Measurements from ENCODE around the gene NR1D1. TPM values are rescaled to one million over a fixed set of nuclear protein-coding genes. Genes with fewer than 3 reads are reported as not detected.

The NR1D1 gene
- total and polyA plus RNA-seq, 2 of the 13 experiments (the other 11 are each of a cell fraction or from before 2014, with no cell fraction given), result 2.1 to 2.7 TPM

GRCh38 chr17:40106760-40107521, 6.6 kb upstream of the NR1D1 start (continued):
- TF ChIP-seq ZNF749 (CRISPR knock-in tag; IDR thresholded peaks at IDR 0.05; ENCODE audit: borderline replicate concordance) (no peak), ATAD3A (CRISPR knock-in tag; IDR thresholded peaks at IDR 0.05) (no peak), FOSL2 (CRISPR knock-in tag; IDR thresholded peaks at IDR 0.05) (no peak), NFE2L1 (CRISPR knock-in tag; IDR thresholded peaks at IDR 0.05; ENCODE audit: borderline replicate concordance) (no peak), ZFP36 (IDR thresholded peaks at IDR 0.05; ENCODE audit: borderline replicate concordance, low read depth, low read length, partially characterized antibody) (no peak), SP2 (CRISPR knock-in tag; IDR thresholded peaks at IDR 0.05) (no peak), ZNF619 (CRISPR knock-in tag; IDR thresholded peaks at IDR 0.05) (no peak), FOXC1 (CRISPR knock-in tag; IDR thresholded peaks at IDR 0.05; ENCODE audit: borderline replicate concordance) (no peak), SAP130 (CRISPR knock-in tag; IDR thresholded peaks at IDR 0.05; ENCODE audit: low read depth) (peak; percentile 20; the same call in 1 of the 2 replicates), ZSCAN29 (CRISPR knock-in tag; conservative IDR thresholded peaks at IDR 0.05) (no peak), HMG20B (CRISPR knock-in tag; conservative IDR thresholded peaks at IDR 0.05) (no peak), ZNF3 (CRISPR knock-in tag; IDR thresholded peaks at IDR 0.05) (no peak), ZBTB7B (CRISPR knock-in tag; IDR thresholded peaks at IDR 0.05) (no peak), ZNF737 (CRISPR knock-in tag; IDR thresholded peaks at IDR 0.05; ENCODE audit: borderline replicate concordance) (no peak), ZNF629 (CRISPR knock-in tag; conservative IDR thresholded peaks at IDR 0.05) (no peak), GFI1 (CRISPR knock-in tag; IDR thresholded peaks at IDR 0.05; ENCODE audit: borderline replicate concordance) (0 out of 2 replicates have a peak, but pooled peaks have one; percentile 77), ZNF10 (CRISPR knock-in tag; IDR thresholded peaks at IDR 0.05; ENCODE audit: borderline replicate concordance, low read depth) (no peak), MTF2 (CRISPR knock-in tag; IDR thresholded peaks at IDR 0.05; ENCODE audit: borderline replicate concordance) (no peak), AGO1 (IDR thresholded peaks at IDR 0.05; ENCODE audit: low read depth, low read length, poor library complexity, severe bottlenecking) (no peak), ZNF652 (CRISPR knock-in tag; IDR thresholded peaks at IDR 0.05; ENCODE audit: borderline replicate concordance, low read depth) (no peak), RFX5 (IDR thresholded peaks at IDR 0.05; ENCODE audit: low read depth, low read length) (no peak), TCF7 (IDR thresholded peaks at IDR 0.05; ENCODE audit: low read depth) (no peak)
- TF ChIP-seq, protein P1, sequence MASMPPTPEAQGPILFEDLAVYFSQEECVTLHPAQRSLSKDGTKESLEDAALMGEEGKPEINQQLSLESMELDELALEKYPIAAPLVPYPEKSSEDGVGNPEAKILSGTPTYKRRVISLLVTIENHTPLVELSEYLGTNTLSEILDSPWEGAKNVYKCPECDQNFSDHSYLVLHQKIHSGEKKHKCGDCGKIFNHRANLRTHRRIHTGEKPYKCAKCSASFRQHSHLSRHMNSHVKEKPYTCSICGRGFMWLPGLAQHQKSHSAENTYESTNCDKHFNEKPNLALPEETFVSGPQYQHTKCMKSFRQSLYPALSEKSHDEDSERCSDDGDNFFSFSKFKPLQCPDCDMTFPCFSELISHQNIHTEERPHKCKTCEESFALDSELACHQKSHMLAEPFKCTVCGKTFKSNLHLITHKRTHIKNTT (CRISPR knock-in tag; IDR thresholded peaks at IDR 0.05), result no peak
- TF ChIP-seq, protein P2, sequence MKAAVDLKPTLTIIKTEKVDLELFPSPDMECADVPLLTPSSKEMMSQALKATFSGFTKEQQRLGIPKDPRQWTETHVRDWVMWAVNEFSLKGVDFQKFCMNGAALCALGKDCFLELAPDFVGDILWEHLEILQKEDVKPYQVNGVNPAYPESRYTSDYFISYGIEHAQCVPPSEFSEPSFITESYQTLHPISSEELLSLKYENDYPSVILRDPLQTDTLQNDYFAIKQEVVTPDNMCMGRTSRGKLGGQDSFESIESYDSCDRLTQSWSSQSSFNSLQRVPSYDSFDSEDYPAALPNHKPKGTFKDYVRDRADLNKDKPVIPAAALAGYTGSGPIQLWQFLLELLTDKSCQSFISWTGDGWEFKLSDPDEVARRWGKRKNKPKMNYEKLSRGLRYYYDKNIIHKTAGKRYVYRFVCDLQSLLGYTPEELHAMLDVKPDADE (CRISPR knock-in tag; IDR thresholded peaks at IDR 0.05), result no peak
- TF ChIP-seq, protein P3, sequence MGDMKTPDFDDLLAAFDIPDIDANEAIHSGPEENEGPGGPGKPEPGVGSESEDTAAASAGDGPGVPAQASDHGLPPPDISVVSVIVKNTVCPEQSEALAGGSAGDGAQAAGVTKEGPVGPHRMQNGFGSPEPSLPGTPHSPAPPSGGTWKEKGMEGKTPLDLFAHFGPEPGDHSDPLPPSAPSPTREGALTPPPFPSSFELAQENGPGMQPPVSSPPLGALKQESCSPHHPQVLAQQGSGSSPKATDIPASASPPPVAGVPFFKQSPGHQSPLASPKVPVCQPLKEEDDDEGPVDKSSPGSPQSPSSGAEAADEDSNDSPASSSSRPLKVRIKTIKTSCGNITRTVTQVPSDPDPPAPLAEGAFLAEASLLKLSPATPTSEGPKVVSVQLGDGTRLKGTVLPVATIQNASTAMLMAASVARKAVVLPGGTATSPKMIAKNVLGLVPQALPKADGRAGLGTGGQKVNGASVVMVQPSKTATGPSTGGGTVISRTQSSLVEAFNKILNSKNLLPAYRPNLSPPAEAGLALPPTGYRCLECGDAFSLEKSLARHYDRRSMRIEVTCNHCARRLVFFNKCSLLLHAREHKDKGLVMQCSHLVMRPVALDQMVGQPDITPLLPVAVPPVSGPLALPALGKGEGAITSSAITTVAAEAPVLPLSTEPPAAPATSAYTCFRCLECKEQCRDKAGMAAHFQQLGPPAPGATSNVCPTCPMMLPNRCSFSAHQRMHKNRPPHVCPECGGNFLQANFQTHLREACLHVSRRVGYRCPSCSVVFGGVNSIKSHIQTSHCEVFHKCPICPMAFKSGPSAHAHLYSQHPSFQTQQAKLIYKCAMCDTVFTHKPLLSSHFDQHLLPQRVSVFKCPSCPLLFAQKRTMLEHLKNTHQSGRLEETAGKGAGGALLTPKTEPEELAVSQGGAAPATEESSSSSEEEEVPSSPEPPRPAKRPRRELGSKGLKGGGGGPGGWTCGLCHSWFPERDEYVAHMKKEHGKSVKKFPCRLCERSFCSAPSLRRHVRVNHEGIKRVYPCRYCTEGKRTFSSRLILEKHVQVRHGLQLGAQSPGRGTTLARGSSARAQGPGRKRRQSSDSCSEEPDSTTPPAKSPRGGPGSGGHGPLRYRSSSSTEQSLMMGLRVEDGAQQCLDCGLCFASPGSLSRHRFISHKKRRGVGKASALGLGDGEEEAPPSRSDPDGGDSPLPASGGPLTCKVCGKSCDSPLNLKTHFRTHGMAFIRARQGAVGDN (CRISPR knock-in tag; IDR thresholded peaks at IDR 0.05), result peak; percentile 56; the same call in 1 of the 2 replicates
